Activated T-cell treated with anti-CD3 and anti-CD28 coated beads, Interleukin-2, amount 50 U/mL, for 24 hours (primary cell): Measurements from ENCODE around the gene PIEZO2.

ENCODE experiments used
- DNase-seq: peaks from one replicate; pipeline ENCODE4 v3.0.0-alpha.2; 2020
- H3K27ac Mint-ChIP-seq: 2 replicates; pipeline ENCODE4 v1.8.0; 2020; ENCODE audit warnings: mild to moderate bottlenecking, mixed read lengths
- H3K27me3 Mint-ChIP-seq: 2 replicates; pipeline ENCODE4 v1.8.0; 2020; ENCODE audit warnings: mixed read lengths
- H3K36me3 Mint-ChIP-seq: 2 replicates; pipeline ENCODE4 v1.8.0; 2020; ENCODE audit warnings: low read depth, mixed read lengths
- H3K4me1 Mint-ChIP-seq: 2 replicates; pipeline ENCODE4 v1.8.0; 2020; ENCODE audit warnings: low read depth, mixed read lengths
- H3K4me3 Mint-ChIP-seq: 2 replicates; pipeline ENCODE4 v1.8.0; 2020; ENCODE audit warnings: mild to moderate bottlenecking, moderate library complexity, mixed read lengths
- H3K9me3 Mint-ChIP-seq: 2 replicates; pipeline ENCODE4 v1.8.0; 2020; ENCODE audit warnings: mixed read lengths

Gene PIEZO2

GRCh38 chr18:10995550-10995949 is 153.8 kb downstream of the PIEZO2 start:
- H3K4me3 Mint-ChIP-seq = no peak overlapping the region

DNA sequence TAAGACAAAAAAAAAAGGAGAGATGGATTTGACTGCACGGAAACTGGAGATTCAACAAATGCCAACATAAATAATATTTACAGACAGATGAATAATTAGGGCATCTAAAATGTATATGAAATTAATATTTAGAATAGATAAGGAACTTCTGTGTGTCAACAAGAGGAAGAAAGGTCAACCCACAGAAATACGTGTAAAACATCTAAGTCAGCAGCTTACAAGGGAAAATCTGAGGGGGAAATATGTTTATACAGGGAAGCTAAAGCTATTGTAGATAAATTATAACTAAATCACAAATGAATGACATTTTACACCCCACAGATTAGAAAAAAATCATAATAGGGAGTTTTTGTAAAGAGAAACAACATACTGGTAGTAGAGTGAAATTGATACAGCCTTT is 159.9 kb downstream of the PIEZO2 start:
- no peaks in the 10 kb centered on the region for H3K27me3 Mint-ChIP-seq
- H3K27ac Mint-ChIP-seq = no peak overlapping the region
- no peaks in the 10 kb centered on the region for H3K36me3 Mint-ChIP-seq
- H3K4me1 Mint-ChIP-seq = no peaks in the 10 kb centered on the region
- peaks cover 25% of the 10 kb centered on the region for H3K9me3 Mint-ChIP-seq
- H3K4me3 Mint-ChIP-seq = no peak overlapping the region
- no peak for DNase-seq

More at GRCh38 chr18:10995550-10995949, 153.8 kb downstream of the PIEZO2 start:
- Mint-ChIP-seq H3K27me3 (no peaks in the 10 kb centered on the region), H3K36me3 (no peaks in the 10 kb centered on the region), H3K9me3 (peaks cover 35% of the 10 kb centered on the region), H3K27ac (no peak overlapping the region), H3K4me1 (no peaks in the 10 kb centered on the region)
- DNase-seq = no peak

GRCh38 chr18:10985689-10986088 is 163.7 kb downstream of the PIEZO2 start:
- H3K27ac Mint-ChIP-seq = no peak overlapping the region
- no peaks in the 10 kb centered on the region for H3K4me1 Mint-ChIP-seq
- DNase-seq = no peak
- H3K27me3 Mint-ChIP-seq = no peaks in the 10 kb centered on the region
- peaks cover 13% of the 10 kb centered on the region for H3K9me3 Mint-ChIP-seq
- no peak overlapping the region for H3K4me3 Mint-ChIP-seq
- no peaks in the 10 kb centered on the region for H3K36me3 Mint-ChIP-seq

- peaks cover 12% of the 10 kb centered on the region for H3K9me3 Mint-ChIP-seq
- no peak for DNase-seq
- no peaks in the 10 kb centered on the region for H3K27me3 Mint-ChIP-seq
- H3K27ac Mint-ChIP-seq = no peak overlapping the region
- no peaks in the 10 kb centered on the region for H3K36me3 Mint-ChIP-seq
- H3K4me3 Mint-ChIP-seq = no peak overlapping the region
- H3K4me1 Mint-ChIP-seq = no peaks in the 10 kb centered on the region
Observed at GRCh38 chr18:10979411-10979810, 170.0 kb downstream of the PIEZO2 start.

GRCh38 chr18:10977042-10977441 is 172.3 kb downstream of the PIEZO2 start:
- H3K4me3 Mint-ChIP-seq = no peak overlapping the region
- no peaks in the 10 kb centered on the region for H3K4me1 Mint-ChIP-seq
- H3K36me3 Mint-ChIP-seq = no peaks in the 10 kb centered on the region
- no peak for DNase-seq
- peaks cover 9% of the 10 kb centered on the region for H3K9me3 Mint-ChIP-seq
- no peak overlapping the region for H3K27ac Mint-ChIP-seq
- no peaks in the 10 kb centered on the region for H3K27me3 Mint-ChIP-seq

GRCh38 chr18:10973567-10974203 is 175.7 kb downstream of the PIEZO2 start:
- H3K27ac Mint-ChIP-seq = no peak overlapping the region
- no peak for DNase-seq
- H3K36me3 Mint-ChIP-seq = no peaks in the 10 kb centered on the region
- no peaks in the 10 kb centered on the region for H3K27me3 Mint-ChIP-seq
- H3K4me3 Mint-ChIP-seq = no peak overlapping the region
- H3K9me3 Mint-ChIP-seq = peaks cover 3% of the 10 kb centered on the region
- no peaks in the 10 kb centered on the region for H3K4me1 Mint-ChIP-seq

DNA sequence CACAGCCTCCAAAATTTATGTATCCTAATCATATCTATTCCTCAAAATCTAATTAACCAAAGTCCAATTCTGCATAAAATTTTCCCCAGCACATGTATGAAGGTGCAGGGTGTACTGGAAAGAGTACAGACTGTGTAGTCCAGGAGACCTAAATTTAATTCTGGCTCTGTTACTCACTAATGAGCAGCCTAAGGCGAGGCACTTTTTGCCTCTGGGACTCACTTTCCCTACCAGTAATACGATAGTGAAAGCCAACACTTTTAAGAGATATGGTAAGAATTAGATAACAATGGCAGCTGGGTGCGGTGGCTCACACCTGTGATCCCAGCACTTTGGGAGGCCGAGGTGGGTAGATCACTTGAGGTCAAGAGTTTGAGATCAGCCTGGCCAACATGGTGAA is 177.7 kb downstream of the PIEZO2 start:
- Mint-ChIP-seq H3K27ac (no peak overlapping the region), H3K36me3 (no peaks in the 10 kb centered on the region), H3K9me3 (no peaks in the 10 kb centered on the region), H3K4me3 (no peak overlapping the region), H3K4me1 (no peaks in the 10 kb centered on the region), H3K27me3 (no peaks in the 10 kb centered on the region)
- DNase-seq = no peak

DNA sequence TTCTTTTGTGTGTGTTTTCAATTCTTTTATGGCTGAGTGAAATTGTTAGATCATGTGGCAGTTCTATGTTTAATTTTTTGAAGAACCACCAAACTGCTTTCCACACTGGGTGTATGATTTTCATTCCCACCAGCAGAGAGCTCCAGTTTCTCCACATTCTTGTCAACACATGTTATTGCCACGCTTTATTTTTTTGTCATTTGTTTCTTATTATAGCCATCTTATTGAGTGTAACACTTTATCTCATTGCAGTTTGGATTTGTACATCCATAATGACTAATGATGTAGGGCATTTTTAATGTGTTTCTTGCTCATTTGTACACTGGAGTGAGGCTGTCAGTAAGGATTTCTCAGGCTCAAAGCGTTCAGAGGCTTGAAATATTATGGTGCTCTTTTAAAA is 184.2 kb downstream of the PIEZO2 start:
- peaks cover 2% of the 10 kb centered on the region for H3K9me3 Mint-ChIP-seq
- no peak overlapping the region for H3K27ac Mint-ChIP-seq
- H3K4me1 Mint-ChIP-seq = no peaks in the 10 kb centered on the region
- no peaks in the 10 kb centered on the region for H3K36me3 Mint-ChIP-seq
- DNase-seq = no peak
- no peaks in the 10 kb centered on the region for H3K27me3 Mint-ChIP-seq
- H3K4me3 Mint-ChIP-seq = no peak overlapping the region

DNA sequence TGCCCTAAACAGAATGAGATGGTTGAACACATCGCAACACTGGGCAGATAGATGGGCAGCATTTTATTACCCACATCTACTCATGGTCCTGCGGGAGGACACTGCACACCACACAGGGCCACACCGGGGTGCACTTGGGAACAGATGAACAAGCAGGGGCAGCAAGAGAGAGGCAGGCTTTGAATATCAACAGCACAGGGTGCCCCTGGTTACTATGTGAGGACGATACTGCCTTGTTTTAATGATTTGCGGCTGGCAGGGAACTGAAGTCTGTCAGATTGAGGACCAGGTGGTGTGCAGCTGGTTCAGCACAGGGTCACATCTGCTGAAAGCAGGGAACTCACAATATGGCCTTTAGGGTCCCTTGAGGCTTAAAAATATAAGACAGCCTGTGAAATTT is 195.7 kb downstream of the PIEZO2 start:
- no peaks in the 10 kb centered on the region for H3K27me3 Mint-ChIP-seq
- no peak for DNase-seq
- no peak overlapping the region for H3K4me3 Mint-ChIP-seq
- H3K4me1 Mint-ChIP-seq = no peaks in the 10 kb centered on the region
- no peak overlapping the region for H3K27ac Mint-ChIP-seq
- H3K9me3 Mint-ChIP-seq = no peaks in the 10 kb centered on the region
- H3K36me3 Mint-ChIP-seq = no peaks in the 10 kb centered on the region

DNA sequence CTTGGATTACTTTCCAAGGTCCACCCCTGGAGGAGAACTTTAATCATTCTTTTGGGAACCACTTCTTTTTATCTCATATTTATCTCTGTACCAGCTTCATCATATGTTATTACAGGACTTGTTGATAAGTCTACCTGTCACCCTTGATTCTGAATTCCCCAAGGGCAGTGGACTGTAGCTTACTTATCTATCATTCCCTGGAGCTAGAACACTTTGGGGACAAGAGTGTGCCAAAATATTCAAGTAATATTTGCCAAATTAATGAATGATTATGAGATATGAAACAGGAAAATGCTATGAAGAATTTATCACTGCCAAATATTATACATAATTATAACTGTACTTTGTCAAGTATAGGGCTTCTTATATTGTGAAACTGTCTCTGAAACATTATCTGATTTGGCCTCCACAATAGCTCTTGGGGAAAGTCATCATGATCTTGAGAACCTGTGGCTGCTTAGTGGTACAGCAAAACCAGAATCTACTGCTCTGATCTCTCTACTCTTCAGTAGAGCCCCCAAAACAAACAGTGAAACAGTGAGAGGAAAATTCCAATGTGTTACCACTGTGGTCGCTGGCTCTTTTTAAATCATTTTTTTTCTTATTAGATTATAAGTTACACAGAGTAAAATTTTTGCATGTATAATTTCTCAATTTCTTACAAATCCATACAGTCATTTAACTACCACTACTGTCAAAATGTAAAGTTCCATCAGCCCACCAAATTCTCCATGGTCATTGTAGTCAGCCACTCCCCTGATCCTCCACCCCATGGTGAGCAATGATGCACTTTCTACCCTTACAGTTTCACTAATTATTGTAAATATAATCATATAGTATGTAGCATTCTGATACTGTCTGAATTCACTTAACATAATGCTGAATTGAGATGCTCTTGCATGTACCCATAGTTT is 197.5 kb downstream of the PIEZO2 start:
- Mint-ChIP-seq H3K4me3 (no peak overlapping the region), H3K27ac (no peak overlapping the region), H3K4me1 (no peaks in the 10 kb centered on the region), H3K9me3 (no peaks in the 10 kb centered on the region), H3K27me3 (no peaks in the 10 kb centered on the region), H3K36me3 (no peaks in the 10 kb centered on the region)
- no peak for DNase-seq

DNA sequence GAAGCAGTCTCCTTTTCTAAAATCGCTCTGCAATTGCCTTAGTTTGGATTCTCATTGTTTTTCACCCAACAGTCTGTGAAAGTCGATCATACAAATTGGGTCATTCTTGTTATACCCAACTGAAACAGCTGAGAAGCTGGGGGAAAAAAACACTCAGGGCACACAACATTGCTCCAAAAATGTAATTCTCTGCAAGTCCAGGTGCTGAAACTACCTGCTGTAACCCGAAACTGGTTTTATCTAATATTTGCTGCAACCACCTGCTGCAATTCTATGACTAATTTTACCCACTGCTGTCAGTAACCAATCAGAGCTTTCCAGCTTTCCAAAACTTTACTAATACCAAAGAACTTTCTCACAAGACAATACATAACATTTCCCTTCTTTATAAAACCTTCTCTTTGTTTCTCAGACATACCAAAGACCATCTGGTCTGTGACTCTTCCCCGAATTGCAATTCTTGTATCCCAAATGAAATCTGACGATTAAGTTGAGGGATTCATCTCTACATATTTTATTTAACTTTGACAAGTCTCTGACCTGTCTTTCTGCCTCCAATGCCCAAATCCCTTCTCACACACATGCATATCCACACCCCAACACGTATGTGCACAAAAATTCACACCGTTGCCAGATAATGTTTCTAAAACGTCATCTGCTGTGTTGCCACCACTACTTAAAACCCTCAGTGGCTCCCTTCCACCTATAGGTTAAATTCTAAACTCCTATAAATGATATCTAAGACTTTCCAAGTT is 198.3 kb downstream of the PIEZO2 start:
- H3K4me1 Mint-ChIP-seq = no peaks in the 10 kb centered on the region
- H3K9me3 Mint-ChIP-seq = peaks cover under 1% of the 10 kb centered on the region
- H3K4me3 Mint-ChIP-seq = no peak overlapping the region
- DNase-seq = no peak
- no peaks in the 10 kb centered on the region for H3K27me3 Mint-ChIP-seq
- no peaks in the 10 kb centered on the region for H3K36me3 Mint-ChIP-seq
- no peak overlapping the region for H3K27ac Mint-ChIP-seq

- no peak overlapping the region for H3K27ac Mint-ChIP-seq
- H3K36me3 Mint-ChIP-seq = no peaks in the 10 kb centered on the region
- no peak for DNase-seq
- no peaks in the 10 kb centered on the region for H3K27me3 Mint-ChIP-seq
- no peak overlapping the region for H3K4me3 Mint-ChIP-seq
- no peaks in the 10 kb centered on the region for H3K4me1 Mint-ChIP-seq
- H3K9me3 Mint-ChIP-seq = peaks cover 9% of the 10 kb centered on the region
Observed at GRCh38 chr18:10950080-10950875, 199.1 kb downstream of the PIEZO2 start.

GRCh38 chr18:10949655-10950054 is 199.7 kb downstream of the PIEZO2 start:
- no peaks in the 10 kb centered on the region for H3K4me1 Mint-ChIP-seq
- H3K9me3 Mint-ChIP-seq = peaks cover 12% of the 10 kb centered on the region
- H3K27ac Mint-ChIP-seq = no peak overlapping the region
- DNase-seq = no peak
- H3K36me3 Mint-ChIP-seq = no peaks in the 10 kb centered on the region
- no peaks in the 10 kb centered on the region for H3K27me3 Mint-ChIP-seq
- no peak overlapping the region for H3K4me3 Mint-ChIP-seq

DNA sequence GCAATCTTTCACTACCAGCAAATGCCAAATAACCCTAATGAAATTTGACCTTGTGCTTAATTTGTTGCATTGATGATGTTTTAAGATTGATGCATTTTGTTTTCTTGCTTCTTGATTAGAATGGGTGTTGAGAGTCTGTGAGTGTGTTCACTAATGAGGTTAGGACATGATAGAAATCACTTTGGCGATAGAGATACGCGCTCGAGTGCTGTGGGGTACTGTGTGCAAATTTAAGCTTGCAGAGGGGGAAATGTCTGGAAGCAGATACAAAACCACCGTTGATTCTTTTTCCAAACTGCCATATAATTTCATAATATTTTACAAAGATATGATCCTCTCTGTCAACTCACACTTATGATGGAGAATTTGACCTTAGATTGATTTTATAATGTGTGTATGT is 200.9 kb downstream of the PIEZO2 start:
- Mint-ChIP-seq H3K9me3 (peaks cover 14% of the 10 kb centered on the region), H3K36me3 (no peaks in the 10 kb centered on the region), H3K4me1 (no peaks in the 10 kb centered on the region), H3K27ac (no peak overlapping the region), H3K4me3 (no peak overlapping the region), H3K27me3 (no peaks in the 10 kb centered on the region)
- no peak for DNase-seq
